CD14-positive monocyte (primary cell): ENCODE data around the gene TAP1. TPM values are rescaled to one million over a fixed set of nuclear protein-coding genes. Genes with fewer than 3 reads are reported as not detected.

Source experiments
- DNase-seq, 3 donors: peaks; one replicate each; pipeline ENCODE4 v3.0.0-alpha.2; 2011 to 2022
- H2AFZ ChIP-seq: 2 replicates; pipeline ENCODE4 v1.6.0; 2012; ENCODE audit warnings: mild to moderate bottlenecking, low read depth, low read length, inconsistent platforms; ENCODE audit not compliant: insufficient read depth, poor library complexity, severe bottlenecking
- H3K27ac ChIP-seq, 2 donors: 1 replicate in 1 of 2; 2 replicates in 1 of 2; pipeline ENCODE4 v1.5.1; 2012 to 2013; ENCODE audit warnings: low read length in 2 of 2, control low read depth in 1 of 2, inconsistent platforms in 1 of 2, low read depth in 1 of 2, mild to moderate bottlenecking in 1 of 2
- H3K27me3 ChIP-seq, 2 donors: one replicate each; pipeline versions ENCODE4 v1.6.0 to v1.6.1; 2011 to 2013; ENCODE audit warnings: low read length in 2 of 2; ENCODE audit not compliant: control insufficient read depth in 2 of 2, insufficient read depth in 2 of 2
- H3K36me3 ChIP-seq, 2 donors: replicated peaks in 1 of 2; 1 replicate in 1 of 2; 2 replicates in 1 of 2; pipeline versions ENCODE4 v1.5.1 to v1.6.1; 2012 to 2013; ENCODE audit warnings: low read length in 2 of 2, control low read depth in 1 of 2, inconsistent platforms in 1 of 2, mild to moderate bottlenecking in 1 of 2; ENCODE audit not compliant: insufficient read depth in 2 of 2, control insufficient read depth in 1 of 2
- H3K4me1 ChIP-seq, 2 donors: 1 replicate in 1 of 2; 2 replicates in 1 of 2; pipeline versions ENCODE4 v1.5.1 to v1.6.1; 2012 to 2013; ENCODE audit warnings: low read length in 2 of 2, control low read depth in 1 of 2, inconsistent platforms in 1 of 2, mild to moderate bottlenecking in 1 of 2, moderate library complexity in 1 of 2; ENCODE audit not compliant: insufficient read depth in 2 of 2, control insufficient read depth in 1 of 2
- H3K4me2 ChIP-seq: replicated peaks from 2 replicates; pipeline ENCODE3; 2012; ENCODE audit warnings: low read length, moderate library complexity, mild to moderate bottlenecking; ENCODE audit not compliant: poor library complexity, severe bottlenecking; ENCODE audit errors: extremely low read depth
- H3K4me3 ChIP-seq, 3 experiments: fragments of 200-600 bp in 1 of 3; sonication (generic) in 1 of 3; replicated peaks in 1 of 3; 1 replicate in 2 of 3; 2 replicates in 1 of 3; pipeline ENCODE4 v1.5.1; 2011 to 2013; ENCODE audit warnings: low read length in 3 of 3, mild to moderate bottlenecking in 3 of 3, control low read depth in 2 of 3, low read depth in 2 of 3, inconsistent platforms in 1 of 3, moderate library complexity in 1 of 3
- H3K79me2 ChIP-seq: 2 replicates; pipeline ENCODE4 v1.6.0; 2012; ENCODE audit warnings: mild to moderate bottlenecking, control low read depth, inconsistent platforms, low read length, moderate library complexity; ENCODE audit not compliant: insufficient read depth
- H3K9ac ChIP-seq: 2 replicates; pipeline ENCODE4 v1.6.0; 2017; ENCODE audit warnings: low read length, mild to moderate bottlenecking; ENCODE audit not compliant: insufficient read depth, poor library complexity, severe bottlenecking
- H3K9me3 ChIP-seq, 2 donors: replicated peaks in 1 of 2; 1 replicate in 1 of 2; 2 replicates in 1 of 2; pipeline versions ENCODE4 v1.5.1 to v1.6.1; 2012 to 2013; ENCODE audit warnings: low read length in 2 of 2, control low read depth in 1 of 2; ENCODE audit not compliant: control insufficient read depth in 1 of 2, insufficient read depth in 1 of 2
- H4K20me1 ChIP-seq: 2 replicates; pipeline ENCODE4 v1.6.0; 2012; ENCODE audit warnings: mild to moderate bottlenecking, low read length, control low read depth, moderate library complexity; ENCODE audit not compliant: insufficient read depth
- H3K27ac Mint-ChIP-seq, 7 donors: one replicate each; pipeline ENCODE4 v1.8.0; 2020; ENCODE audit warnings: mild to moderate bottlenecking in 7 of 7, mixed read lengths in 7 of 7, moderate library complexity in 6 of 7, inconsistent platforms in 2 of 7
- H3K27me3 Mint-ChIP-seq, 3 donors: one replicate each; pipeline ENCODE4 v1.8.0; 2021 to 2022; ENCODE audit warnings: low read depth in 3 of 3, mild to moderate bottlenecking in 3 of 3, mixed read lengths in 3 of 3, moderate library complexity in 3 of 3, inconsistent platforms in 1 of 3
- H3K36me3 Mint-ChIP-seq, 2 donors: one replicate each; pipeline ENCODE4 v1.8.0; 2020; ENCODE audit warnings: mixed read lengths in 2 of 2, inconsistent platforms in 1 of 2, mild to moderate bottlenecking in 1 of 2
- H3K4me1 Mint-ChIP-seq: one replicate; pipeline ENCODE4 v1.8.0; 2020; ENCODE audit warnings: mild to moderate bottlenecking, mixed read lengths
- H3K4me3 Mint-ChIP-seq, 2 donors: one replicate each; pipeline ENCODE4 v1.8.0; 2020; ENCODE audit warnings: mild to moderate bottlenecking in 2 of 2, mixed read lengths in 2 of 2, moderate library complexity in 1 of 2
- H3K9me3 Mint-ChIP-seq, 7 donors: one replicate each; pipeline ENCODE4 v1.8.0; 2020 to 2022; ENCODE audit warnings: mixed read lengths in 7 of 7, mild to moderate bottlenecking in 6 of 7, moderate library complexity in 6 of 7, inconsistent platforms in 2 of 7
- WGBS: methylation state at CpG from one replicate; pipeline ENCODE4 v1.1.5; 2013; ENCODE audit warnings: missing lambda C conversion rate; ENCODE audit not compliant: insufficient coverage; 5-methylcytosine and 5-hydroxymethylcytosine counted together
- intact Hi-C, 2 donors: fragments of 100-400 bp; cut with micrococcal nuclease; formaldehyde crosslinking; loops; one replicate each; pipeline versions ENCODE4 v1.15.0 to v1.15.1; 2023
- polyA plus RNA-seq, 3 donors: library from polyadenylated mRNA; depleted of rRNA in 1 of 3; unstranded in 2 of 3; stranded (reverse) in 1 of 3; fragments of 300-500 nt in 2 of 3; fragments of >200 nt in 1 of 3; fragmentation: Illumina TruSeq in 2 of 3; gene quantifications; 1 replicate in 2 of 3; 2 replicates in 1 of 3; pipeline ENCODE4 v1.2.3, GENCODE V29; 2012 to 2021
- TF ChIP-seq, protein P1 (sequence below): fragments of 200-600 bp; IDR thresholded peaks from one replicate; pipeline ENCODE4 v1.8.0; 2022; ENCODE audit warnings: antibody characterized with exemption, mild to moderate bottlenecking

Gene TAP1
- polyA plus RNA-seq, 3 donors: 119 to 221 (median 204) TPM

DNA sequence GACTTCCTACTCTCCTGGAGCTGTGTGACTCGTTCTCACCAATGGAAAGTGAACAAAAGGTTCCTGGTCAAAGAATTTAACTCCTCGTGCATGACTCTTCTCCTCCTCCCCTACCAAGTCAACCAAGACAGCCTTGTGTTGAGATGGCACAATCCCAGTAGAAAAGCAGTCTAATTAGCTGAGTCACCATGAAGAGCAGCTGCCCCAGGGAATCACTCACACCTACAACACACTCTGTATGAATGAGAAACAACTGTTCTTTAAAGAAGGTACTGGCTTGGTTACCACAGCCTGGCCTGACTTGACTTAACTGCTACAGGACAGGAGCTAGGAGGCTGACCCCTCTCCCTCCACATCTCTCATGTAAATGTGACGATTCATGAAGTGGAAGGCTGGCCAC is 33.8 kb downstream of the TAP1 start:
- peaks cover 0 to 7% of the 10 kb centered on the region in 2 donors for H3K36me3 Mint-ChIP-seq
- WGBS: 70% methylated on average over 2 of the region's 3 CpGs
- Histone ChIP-seq H3K36me3 (no peaks in the 10 kb centered on the region), H3K27ac (no peak overlapping the region), H3K4me2 (no peak overlapping the region), H3K4me3 (no peak overlapping the region), H3K79me2 (no peaks in the 10 kb centered on the region), H4K20me1 (no peaks in the 10 kb centered on the region), H3K27me3 (no peaks in the 10 kb centered on the region), H2AFZ (no peak overlapping the region), H3K9me3 (no peaks in the 10 kb centered on the region), H3K4me1 (peaks cover 19 to 23% of the 10 kb centered on the region in 2 donors), H3K9ac (no peak overlapping the region)
- no peaks in the 10 kb centered on the region for H3K27me3 Mint-ChIP-seq
- TF ChIP-seq, protein P1, sequence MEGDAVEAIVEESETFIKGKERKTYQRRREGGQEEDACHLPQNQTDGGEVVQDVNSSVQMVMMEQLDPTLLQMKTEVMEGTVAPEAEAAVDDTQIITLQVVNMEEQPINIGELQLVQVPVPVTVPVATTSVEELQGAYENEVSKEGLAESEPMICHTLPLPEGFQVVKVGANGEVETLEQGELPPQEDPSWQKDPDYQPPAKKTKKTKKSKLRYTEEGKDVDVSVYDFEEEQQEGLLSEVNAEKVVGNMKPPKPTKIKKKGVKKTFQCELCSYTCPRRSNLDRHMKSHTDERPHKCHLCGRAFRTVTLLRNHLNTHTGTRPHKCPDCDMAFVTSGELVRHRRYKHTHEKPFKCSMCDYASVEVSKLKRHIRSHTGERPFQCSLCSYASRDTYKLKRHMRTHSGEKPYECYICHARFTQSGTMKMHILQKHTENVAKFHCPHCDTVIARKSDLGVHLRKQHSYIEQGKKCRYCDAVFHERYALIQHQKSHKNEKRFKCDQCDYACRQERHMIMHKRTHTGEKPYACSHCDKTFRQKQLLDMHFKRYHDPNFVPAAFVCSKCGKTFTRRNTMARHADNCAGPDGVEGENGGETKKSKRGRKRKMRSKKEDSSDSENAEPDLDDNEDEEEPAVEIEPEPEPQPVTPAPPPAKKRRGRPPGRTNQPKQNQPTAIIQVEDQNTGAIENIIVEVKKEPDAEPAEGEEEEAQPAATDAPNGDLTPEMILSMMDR: no peak
- H3K4me1 Mint-ChIP-seq: peaks cover 30% of the 10 kb centered on the region
- no peak overlapping the region for H3K27ac Mint-ChIP-seq
- no peak overlapping the region for H3K4me3 Mint-ChIP-seq
- no peaks in the 10 kb centered on the region for H3K9me3 Mint-ChIP-seq
- DNase-seq: no peak
- intact Hi-C loops: no loop called here

DNA sequence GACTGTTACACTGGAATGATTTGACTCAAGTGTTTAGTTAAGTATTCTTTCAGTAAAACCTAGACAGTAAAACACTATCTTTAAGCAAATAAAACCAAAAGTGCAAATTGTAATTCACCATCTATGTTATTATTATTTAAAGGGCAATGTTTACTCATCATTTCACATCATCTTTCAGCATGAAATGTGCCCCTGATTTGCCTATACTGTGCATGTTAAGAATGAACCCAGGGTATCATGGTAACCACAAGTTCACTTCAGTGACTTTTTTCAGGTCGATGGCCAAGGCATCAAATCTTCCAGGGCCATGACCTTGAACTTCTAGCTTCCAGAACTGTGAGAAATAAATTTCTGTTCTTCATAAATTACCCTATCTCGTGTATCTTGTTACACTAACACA is 34.6 kb downstream of the TAP1 start:
- H3K79me2 ChIP-seq: no peaks in the 10 kb centered on the region
- H2AFZ ChIP-seq: no peak overlapping the region
- no peak overlapping the region for H3K27ac ChIP-seq
- no peak overlapping the region for H3K4me3 Mint-ChIP-seq
- H3K4me1 Mint-ChIP-seq: peaks cover 30% of the 10 kb centered on the region
- H4K20me1 ChIP-seq: no peaks in the 10 kb centered on the region
- H3K27me3 Mint-ChIP-seq: no peaks in the 10 kb centered on the region
- WGBS: 100% methylated on average over 1 of the region's 2 CpGs
- no peaks in the 10 kb centered on the region for H3K9me3 Mint-ChIP-seq
- H3K27ac Mint-ChIP-seq: no peak overlapping the region
- no peaks in the 10 kb centered on the region for H3K9me3 ChIP-seq
- H3K4me2 ChIP-seq: no peak overlapping the region
- TF ChIP-seq, protein P1: no peak
- no peaks in the 10 kb centered on the region for H3K36me3 ChIP-seq
- no peak overlapping the region for H3K4me3 ChIP-seq
- DNase-seq: no peak
- no peaks in the 10 kb centered on the region for H3K27me3 ChIP-seq
- intact Hi-C loops: no loop called here
- no peak overlapping the region for H3K9ac ChIP-seq
- H3K36me3 Mint-ChIP-seq: peaks cover 0 to 16% of the 10 kb centered on the region in 2 donors
- H3K4me1 ChIP-seq: peaks cover 19 to 23% of the 10 kb centered on the region in 2 donors
